Kidney epithelial cell (primary cell): ENCODE results near the gene CHRD. TPM values are rescaled to one million over a fixed set of nuclear protein-coding genes. Genes with fewer than 3 reads are reported as not detected.

ENCODE experiments used
- DNase-seq: peaks from one replicate; pipeline ENCODE4 v3.0.0-alpha.2; 2010; ENCODE audit warnings: low read depth
- H3K27me3 ChIP-seq: 2 replicates; pipeline ENCODE4 v1.6.0; 2011; ENCODE audit warnings: low read length; ENCODE audit not compliant: control insufficient read depth, insufficient read depth
- H3K36me3 ChIP-seq: 2 replicates; pipeline ENCODE4 v1.5.1; 2011; ENCODE audit warnings: low read length; ENCODE audit not compliant: control insufficient read depth, insufficient read depth
- H3K4me3 ChIP-seq: 2 replicates; pipeline ENCODE4 v1.5.1; 2011; ENCODE audit warnings: low read depth, mild to moderate bottlenecking, control low read depth, low read length
- total RNA-seq: library from RNA; depleted of rRNA; stranded (reverse); fragments of >200 nt; gene quantifications from 2 replicates; pipeline ENCODE4 v1.2.3, GENCODE V29; 2015
- TF ChIP-seq, protein P1 (sequence below): IDR thresholded peaks from 2 replicates; pipeline ENCODE4 v1.5.1; 2011; ENCODE audit warnings: mild to moderate bottlenecking, moderate library complexity, low read length, control low read depth, inconsistent platforms; ENCODE audit not compliant: insufficient read depth, poor library complexity, severe bottlenecking

The CHRD gene
- total RNA-seq, 1 donor from 2014 or later, result 1.0 TPM

DNA sequence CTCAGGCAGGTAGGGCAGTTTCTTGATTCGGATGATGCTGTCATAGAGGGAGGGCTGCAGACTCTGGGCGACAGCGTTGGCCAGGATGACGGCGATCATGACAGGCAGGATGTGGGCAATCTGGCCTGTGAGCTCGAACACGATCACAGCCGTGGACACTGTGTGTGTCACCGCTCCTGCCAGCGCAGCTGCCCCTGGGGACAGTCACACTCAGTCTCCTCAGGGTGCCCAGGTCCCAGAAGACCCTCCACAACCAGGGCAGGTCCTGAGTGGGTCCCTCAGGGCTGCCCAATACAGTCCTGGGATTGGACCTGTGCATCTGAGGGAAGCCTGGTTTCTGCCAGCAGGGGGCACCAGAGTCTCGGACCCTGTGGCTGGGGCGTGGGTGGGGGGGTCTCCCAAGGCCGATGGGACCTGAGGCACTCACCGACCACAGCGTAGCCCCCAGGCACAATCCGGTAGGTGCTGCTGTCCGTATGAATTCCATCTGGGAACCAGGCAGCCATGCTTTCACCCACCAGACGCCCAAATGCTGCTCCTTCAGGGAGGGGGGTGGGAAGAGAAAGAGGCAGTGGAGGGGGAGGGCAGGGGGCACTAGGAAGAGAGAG, 25.6 kb upstream of the CHRD start:
- no peak for DNase-seq
- no peaks in the 10 kb centered on the region for H3K27me3 ChIP-seq
- TF ChIP-seq, protein P1, sequence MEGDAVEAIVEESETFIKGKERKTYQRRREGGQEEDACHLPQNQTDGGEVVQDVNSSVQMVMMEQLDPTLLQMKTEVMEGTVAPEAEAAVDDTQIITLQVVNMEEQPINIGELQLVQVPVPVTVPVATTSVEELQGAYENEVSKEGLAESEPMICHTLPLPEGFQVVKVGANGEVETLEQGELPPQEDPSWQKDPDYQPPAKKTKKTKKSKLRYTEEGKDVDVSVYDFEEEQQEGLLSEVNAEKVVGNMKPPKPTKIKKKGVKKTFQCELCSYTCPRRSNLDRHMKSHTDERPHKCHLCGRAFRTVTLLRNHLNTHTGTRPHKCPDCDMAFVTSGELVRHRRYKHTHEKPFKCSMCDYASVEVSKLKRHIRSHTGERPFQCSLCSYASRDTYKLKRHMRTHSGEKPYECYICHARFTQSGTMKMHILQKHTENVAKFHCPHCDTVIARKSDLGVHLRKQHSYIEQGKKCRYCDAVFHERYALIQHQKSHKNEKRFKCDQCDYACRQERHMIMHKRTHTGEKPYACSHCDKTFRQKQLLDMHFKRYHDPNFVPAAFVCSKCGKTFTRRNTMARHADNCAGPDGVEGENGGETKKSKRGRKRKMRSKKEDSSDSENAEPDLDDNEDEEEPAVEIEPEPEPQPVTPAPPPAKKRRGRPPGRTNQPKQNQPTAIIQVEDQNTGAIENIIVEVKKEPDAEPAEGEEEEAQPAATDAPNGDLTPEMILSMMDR, result peak; percentile 91
- H3K4me3 ChIP-seq, result no peak overlapping the region
- peaks cover 1% of the 10 kb centered on the region for H3K36me3 ChIP-seq

DNA sequence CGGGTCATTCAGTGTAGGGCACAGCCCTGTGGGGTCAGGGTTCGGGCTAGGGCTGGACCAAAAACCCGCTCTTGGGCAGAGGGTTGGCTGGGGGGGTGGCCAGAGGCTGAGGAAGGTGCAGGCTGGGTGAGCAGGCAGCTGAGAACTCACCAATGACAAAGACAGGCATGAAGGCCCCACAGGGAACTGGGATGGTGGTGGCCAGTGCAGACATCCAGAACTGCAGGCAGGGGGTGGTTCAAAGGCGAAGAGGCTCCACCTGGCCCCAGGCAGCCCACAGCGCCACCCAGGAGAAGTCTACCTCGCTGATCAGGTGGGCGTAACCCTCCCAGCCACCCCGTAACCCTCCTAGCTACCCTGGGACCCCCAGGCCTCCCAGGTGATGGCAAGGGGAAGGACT, 25.1 kb upstream of the CHRD start:
- DNase-seq, result no peak
- TF ChIP-seq, protein P1, result no peak
- H3K27me3 ChIP-seq, result no peaks in the 10 kb centered on the region
- no peak overlapping the region for H3K4me3 ChIP-seq
- H3K36me3 ChIP-seq, result peaks cover 1% of the 10 kb centered on the region

DNA sequence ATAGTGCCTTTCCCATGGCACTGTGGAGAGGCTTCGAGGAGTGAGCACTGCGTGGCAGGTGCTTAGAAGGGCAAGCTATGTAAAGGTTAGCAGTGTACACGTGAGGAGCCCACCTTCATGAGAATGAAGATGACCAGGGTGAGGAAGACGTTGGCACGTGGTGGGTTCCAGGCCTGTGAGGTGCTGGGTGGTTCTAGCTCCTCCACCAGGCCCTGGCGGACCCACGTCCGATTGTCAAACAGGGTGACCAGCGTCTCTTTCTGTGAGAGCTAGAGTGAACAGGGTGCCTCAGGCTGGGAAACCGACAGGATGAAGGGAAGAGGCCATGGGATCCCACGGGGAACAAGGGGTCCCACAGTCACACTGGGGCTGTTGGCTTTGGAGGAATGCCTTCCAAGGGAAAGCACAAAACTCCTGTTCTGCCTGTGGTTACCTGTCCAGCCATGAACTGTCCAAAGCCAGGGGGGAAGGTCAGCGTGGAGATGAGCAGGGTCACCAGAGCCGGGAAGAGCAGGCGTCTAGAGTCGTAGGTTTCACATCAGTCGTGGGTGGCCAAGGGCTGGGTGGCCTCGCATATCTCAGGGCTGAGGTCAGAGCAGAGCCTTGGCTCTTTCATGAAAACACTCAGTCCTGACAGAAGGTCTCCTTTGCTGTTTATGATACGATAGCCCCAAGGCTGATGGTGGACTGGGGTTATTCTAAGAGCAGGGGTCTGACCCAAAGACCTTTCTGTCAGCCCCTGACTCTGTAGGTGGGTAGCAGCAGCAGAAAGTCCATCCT, 24.4 kb upstream of the CHRD start:
- H3K4me3 ChIP-seq, result no peak overlapping the region
- no peak for DNase-seq
- H3K36me3 ChIP-seq, result peaks cover 1% of the 10 kb centered on the region
- TF ChIP-seq, protein P1, result no peak
- H3K27me3 ChIP-seq, result no peaks in the 10 kb centered on the region

DNA sequence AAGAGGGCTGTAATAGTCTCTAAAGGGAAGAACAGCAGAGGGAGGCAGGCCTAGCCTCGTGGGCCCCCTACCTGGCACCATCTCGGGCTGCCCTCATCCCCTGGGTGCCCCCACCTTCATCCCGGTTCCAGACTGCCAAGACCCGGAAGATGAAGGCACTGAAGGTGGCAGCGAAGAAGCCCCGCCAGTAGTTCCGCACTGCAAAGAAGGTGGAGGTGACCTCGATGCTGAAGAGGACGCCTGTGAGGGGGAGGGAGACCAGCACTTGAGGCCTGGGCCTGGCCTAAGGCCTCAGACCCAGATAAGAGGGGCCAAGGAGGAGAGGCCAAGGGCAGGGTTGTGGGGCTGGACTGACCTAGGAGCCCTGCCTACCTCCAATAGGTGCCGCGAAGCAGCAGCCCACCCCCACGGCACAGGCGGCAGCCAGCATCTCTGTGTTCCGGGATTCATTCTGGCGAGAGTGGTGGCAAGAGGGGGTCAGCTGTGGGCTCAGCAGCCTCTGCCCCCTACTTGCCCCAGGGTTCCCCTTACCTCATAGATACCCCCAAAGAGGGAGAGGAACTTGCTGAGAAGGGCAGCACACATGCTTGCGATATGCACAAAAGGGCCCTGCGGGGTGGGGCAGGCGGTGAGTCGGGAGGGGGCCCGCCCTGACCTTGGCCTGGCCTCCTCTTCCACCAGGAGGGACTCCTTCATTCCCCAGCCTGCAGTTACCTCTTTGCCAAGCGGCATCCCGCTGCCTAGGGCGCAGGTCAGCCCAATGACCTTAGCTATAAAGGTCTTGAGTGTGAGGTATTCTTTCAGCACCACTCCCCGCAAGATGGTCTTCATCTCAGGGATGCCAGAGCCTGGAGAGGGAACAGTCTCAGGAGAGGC, 22.4 kb upstream of the CHRD start:
- DNase-seq, result no peak

DNA sequence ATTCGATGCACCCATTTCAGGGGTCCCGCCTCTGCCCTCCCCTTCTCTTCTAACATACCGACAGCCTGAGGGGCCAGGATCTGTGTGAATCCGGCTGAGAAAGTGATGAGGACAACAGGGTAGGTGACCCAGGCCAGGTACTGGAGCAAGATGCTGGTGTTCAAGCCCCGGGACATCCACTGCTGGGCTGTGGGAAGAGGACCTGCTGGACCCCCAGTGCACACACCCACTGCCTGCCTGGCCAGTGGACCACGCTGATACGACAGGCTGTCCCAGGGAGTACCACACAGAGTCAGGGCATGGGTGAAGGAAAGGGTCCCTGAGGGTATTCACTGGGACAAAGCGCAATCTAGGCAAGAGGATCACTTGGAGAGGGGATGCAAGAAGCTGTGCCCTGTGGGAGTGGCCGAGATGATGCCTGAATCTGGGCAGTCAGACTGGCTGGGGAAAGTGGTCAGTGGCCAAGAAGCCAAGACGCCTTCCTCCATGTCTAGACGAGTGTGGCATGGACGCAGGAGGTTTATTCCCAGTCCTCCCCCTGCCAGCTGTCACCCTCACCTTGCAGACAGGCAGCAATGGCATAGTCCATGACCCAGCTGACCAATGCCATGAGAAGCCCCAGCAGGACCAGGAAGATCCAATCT, 21.6 kb upstream of the CHRD start:
- no peak for DNase-seq
- TF ChIP-seq, protein P1, result no peak
- no peaks in the 10 kb centered on the region for H3K27me3 ChIP-seq

More for the DNA sequence above, 22.4 kb upstream of the CHRD start:
- Histone ChIP-seq H3K36me3 (no peaks in the 10 kb centered on the region), H3K4me3 (no peak overlapping the region), H3K27me3 (no peaks in the 10 kb centered on the region)
- TF ChIP-seq, protein P1, result no peak

More for the DNA sequence above, 21.6 kb upstream of the CHRD start:
- Histone ChIP-seq H3K36me3 (no peaks in the 10 kb centered on the region), H3K4me3 (no peak overlapping the region)
